HTR-8/SVneo (cell line): ENCODE data around the gene FAM227A.
"Not testable (repeated sequence)": the region's sequence is repeated elsewhere in the genome, so short reads cannot be mapped to it uniquely, and the experiment has no call there.

ENCODE experiments used
- DNase-seq: peaks from one replicate; pipeline ENCODE4 v3.0.0; 2011; ENCODE audit warnings: low spot score, mixed read lengths; ENCODE audit not compliant: insufficient read length
- FAIRE-seq: peaks from 2 replicates; lab custom pipeline; 2011; peaks lifted over from hg19 to GRCh38; lab: Jason Lieb, UNC

Gene FAM227A

GRCh38 chr22:38674888-38675287 is 18.7 kb upstream of the FAM227A start:
- DNase-seq (no peak), FAIRE-seq (no peak)

DNA sequence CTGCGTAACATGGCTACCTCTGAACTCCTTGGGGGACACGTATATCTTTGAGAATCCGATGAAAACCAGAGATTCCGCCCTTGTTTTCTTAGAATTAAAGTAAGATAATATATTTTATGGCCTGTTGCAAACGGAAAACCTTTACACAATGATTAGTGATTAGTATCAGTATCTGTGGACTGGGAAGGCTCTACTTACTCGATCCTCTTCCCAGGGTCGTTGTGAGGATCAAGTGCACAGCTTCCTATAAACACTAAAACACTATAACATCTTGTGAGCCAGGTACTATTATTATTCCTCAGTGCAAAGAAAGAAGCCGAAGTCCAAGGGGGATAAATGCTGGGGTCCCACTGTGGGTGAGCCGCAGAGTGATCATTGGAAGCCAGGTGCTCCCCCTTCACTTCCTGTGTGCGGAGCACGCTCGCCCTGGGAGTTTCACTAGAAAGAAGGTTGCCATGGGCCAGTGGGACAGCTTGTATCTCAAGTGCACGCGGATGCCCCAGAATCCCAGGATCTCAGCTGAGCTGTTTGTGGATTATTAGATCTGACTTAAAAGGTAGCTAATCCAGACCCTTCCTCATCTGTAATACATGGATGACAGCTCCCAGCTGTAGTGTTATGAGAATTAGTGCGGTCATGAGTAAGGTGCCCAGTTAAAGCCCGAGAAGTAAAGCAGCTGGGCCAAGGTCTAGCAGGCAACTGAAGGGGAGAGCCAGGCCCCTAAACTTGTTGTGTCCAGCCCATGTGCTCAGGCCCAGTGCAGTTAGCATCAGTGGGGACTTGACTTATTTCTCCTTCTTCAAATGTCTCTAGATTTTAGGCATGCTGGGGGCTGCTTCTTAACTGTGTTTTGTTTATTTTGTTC is 1.1 kb upstream of the FAM227A start:
- no peak for FAIRE-seq

GRCh38 chr22:38655519-38656255 is 505 bp downstream of the FAM227A start:
- no peak for DNase-seq
- FAIRE-seq = no peak

More for the DNA sequence above, 1.1 kb upstream of the FAM227A start:
- peak; percentile 27 for DNase-seq

GRCh38 chr22:38653741-38654140 is 2.5 kb downstream of the FAM227A start:
- DNase-seq (no peak), FAIRE-seq (no peak)

- no peak for DNase-seq
Observed at GRCh38 chr22:38652859-38653258, 3.3 kb downstream of the FAM227A start.

DNA sequence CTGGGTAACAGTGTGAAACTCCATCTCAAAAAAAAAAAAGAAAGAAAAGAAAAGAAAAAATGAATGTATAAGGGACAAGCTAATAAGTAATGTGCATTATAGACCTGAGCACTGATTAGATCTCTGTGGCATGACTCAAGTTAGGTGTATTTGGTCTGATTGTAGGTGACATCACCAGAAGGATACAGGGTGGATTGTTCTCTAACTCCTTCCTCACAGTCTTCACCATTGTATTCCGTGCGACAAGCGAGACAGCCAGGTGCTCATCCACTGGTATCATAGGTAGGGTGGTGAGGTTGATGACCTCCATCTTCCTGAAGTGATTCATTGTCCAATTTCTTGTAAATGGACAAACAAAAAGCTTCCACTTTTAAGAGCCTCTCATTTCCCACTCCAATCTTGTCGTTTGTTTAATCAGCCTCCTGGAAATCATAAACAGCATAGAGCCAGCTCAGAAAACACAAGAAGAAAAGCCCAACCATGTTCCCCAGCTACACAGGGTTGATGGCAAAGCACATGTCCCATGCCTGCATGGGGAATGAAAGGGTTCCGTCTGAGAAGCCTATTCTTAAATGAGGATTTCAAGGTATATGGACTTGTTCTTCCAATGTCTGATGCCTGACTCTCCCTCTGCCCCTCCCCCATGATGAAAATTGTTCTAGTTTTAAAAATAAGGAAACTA is 6.2 kb downstream of the FAM227A start:
- no peak for FAIRE-seq
- DNase-seq = no peak

More at GRCh38 chr22:38652859-38653258, 3.3 kb downstream of the FAM227A start:
- FAIRE-seq = no peak

DNA sequence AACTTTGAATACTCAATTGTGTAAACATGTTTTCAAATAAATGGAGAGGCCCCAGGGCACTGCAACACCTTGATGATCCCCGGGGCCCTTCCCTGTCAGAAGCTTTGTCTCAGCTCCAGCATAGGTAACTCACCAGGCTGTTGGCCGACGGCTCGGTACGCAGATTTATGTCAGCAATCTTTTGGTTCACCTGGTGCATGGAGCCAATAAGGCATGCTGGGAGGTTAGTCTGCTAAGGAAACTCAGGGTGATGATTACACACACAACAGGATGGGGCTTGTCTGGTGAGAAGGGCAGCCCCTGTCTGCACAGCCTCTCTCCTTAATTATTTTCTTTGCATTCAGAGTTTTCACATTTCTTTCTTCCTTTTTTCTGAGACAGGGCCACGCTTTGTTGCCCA is 10.8 kb downstream of the FAM227A start:
- no peak for FAIRE-seq
- no peak for DNase-seq

DNA sequence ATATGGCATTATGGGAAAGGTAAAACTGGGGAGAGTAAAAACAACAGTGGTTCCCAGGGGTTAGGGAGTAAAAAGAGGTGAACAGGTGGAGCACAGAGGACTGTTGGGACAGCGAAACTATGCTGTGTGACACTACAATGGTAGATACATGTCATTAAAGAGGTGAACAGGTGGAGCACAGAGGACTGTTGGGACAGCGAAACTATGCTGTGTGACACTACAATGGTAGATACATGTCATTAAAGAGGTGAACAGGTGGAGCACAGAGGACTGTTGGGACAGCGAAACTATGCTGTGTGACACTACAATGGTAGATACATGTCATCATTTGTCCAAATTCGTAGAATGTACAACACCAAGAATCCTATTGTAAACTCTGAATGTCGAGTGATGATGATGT is 11.9 kb downstream of the FAM227A start:
- not testable (repeated sequence) for DNase-seq, FAIRE-seq

GRCh38 chr22:38641476-38642040 is 14.6 kb downstream of the FAM227A start:
- FAIRE-seq = no peak
- DNase-seq = no peak

- DNase-seq (no peak), FAIRE-seq (no peak)
Observed at GRCh38 chr22:38638728-38639127, 17.5 kb downstream of the FAM227A start.

- FAIRE-seq (no peak), DNase-seq (no peak)
Observed at GRCh38 chr22:38638216-38638615, 18.0 kb downstream of the FAM227A start.

DNA sequence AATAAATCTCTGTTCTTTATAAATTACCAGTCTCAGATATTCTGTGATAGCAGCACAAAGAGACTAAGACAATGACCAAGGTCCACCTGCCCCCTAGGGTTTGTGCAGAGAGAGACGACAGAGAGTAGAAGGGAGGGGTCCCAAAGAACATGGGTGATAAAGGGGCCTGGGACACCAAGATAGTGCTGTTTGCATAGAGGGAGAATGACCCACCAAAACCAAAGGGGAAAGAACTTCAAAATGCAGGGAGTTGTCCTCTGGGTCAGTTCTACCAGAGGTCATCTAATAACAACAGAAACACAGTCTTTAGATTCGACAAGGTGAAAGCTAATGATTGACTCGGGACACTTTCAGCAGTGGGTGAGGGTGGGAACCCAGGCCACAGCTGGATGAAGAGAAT is 23.7 kb downstream of the FAM227A start:
- DNase-seq (no peak), FAIRE-seq (no peak)

- no peak for FAIRE-seq
- no peak for DNase-seq
Observed at GRCh38 chr22:38631724-38632123, 24.5 kb downstream of the FAM227A start.

GRCh38 chr22:38629108-38629507 is 27.1 kb downstream of the FAM227A start:
- DNase-seq (no peak), FAIRE-seq (no peak)

DNA sequence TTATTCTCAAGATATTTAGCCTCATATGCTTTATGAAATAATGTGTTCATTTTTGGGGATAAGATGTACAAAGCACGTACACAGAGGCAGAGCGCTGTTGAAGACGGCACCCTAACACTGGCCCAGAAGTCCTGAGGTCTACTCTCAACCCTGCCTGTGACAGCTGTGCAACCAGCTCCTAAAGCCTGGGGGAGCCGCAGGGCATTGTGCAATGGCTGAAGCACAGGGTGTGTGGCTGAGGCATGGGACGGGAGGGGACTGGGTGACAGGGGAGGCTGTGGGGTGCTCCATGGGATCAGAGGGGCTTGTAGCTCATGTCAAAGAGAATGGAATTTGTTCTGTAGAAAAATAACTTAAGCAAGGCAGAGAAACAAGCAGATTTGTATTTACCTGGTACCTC is 27.7 kb downstream of the FAM227A start:
- DNase-seq (no peak), FAIRE-seq (no peak)

DNA sequence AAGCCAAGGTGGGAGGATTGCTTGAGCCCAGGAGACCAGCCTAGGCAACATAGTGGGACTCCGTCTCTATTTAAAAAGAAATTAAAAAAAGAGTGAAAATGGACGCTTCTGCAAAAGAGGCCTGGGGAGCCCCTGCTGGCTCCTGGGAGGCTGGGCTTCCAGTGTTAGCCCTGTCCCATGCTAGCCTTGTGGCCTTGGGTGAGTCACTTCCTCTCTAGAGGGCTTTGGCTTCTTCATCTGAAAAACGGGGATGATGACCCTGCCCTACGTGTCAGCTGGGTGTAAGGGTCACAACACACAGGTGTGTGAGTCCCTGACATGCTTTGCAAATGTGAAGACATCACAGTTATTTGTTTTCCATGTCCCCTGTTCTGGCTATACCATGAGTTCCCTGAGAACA is 32.8 kb downstream of the FAM227A start:
- DNase-seq (no peak), FAIRE-seq (no peak)

DNA sequence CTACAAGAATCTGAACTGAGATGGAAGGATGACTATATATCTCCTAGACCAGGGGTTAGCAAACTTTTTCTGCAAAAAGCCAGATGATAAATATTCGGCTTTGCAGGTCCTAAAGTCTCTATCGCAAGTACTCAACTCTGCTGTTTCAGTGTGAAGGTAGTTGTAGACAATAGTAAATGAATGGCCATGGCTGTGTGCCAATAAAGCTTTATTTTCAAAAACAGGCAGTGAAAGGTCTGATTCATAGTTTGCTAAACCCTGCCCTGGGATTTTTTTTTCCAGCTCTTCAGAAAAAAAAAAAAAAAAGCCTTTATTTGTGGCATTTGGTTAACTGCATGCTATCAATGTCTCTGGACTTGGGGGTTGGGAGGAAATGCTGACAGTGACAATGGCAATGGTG is 37.5 kb downstream of the FAM227A start:
- no peak for FAIRE-seq
- DNase-seq = no peak

DNA sequence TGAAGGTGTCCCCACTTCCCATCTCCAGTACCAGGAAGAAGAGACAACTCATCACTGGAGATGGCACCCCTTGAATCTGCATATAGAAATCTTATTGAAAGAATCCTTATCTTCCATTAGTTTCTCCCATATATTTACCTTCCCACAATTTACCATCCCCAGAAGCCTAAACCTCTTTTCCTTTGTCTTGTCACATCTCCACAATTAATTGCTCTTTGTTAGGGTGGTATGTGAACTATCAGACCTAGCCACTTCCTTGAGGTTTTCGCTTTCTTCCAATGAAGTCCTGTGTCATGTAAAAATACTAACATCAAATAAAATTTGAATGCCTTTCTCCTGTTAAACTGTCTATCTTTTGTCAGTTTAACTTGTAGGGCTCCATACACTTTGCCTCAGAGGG is 37.9 kb downstream of the FAM227A start:
- FAIRE-seq (no peak), DNase-seq (no peak)

- not testable (repeated sequence) for FAIRE-seq, DNase-seq
Observed at GRCh38 chr22:38615064-38615405, 41.2 kb downstream of the FAM227A start.

GRCh38 chr22:38614332-38615063 is 41.7 kb downstream of the FAM227A start:
- FAIRE-seq (no peak), DNase-seq (no peak)
